Natural killer cell (primary cell): ENCODE data around the gene PNKD. TPM values are rescaled to one million over a fixed set of nuclear protein-coding genes. Genes with fewer than 3 reads are reported as not detected.

Source experiments
- ATAC-seq, 3 donors: fragments of 150-1000 bp in 2 of 3; fragments of 200-7000 bp in 1 of 3; cut with Tn5 transposase; 1 replicate in 1 of 3; 2 replicates in 2 of 3; pipeline ENCODE4 v1.10.0; 2021; ENCODE audit warnings: mild to moderate bottlenecking in 2 of 3, moderate library complexity in 2 of 3
- DNase-seq, 2 donors: peaks; one replicate each; pipeline versions ENCODE4 v3.0.0 to v3.0.0-alpha.2; 2013 to 2021; ENCODE audit warnings: mixed read lengths in 1 of 2
- H3K27ac ChIP-seq: one replicate; pipeline ENCODE4 v1.5.1; 2013; ENCODE audit warnings: mild to moderate bottlenecking, low read length
- H3K27me3 ChIP-seq: one replicate; pipeline ENCODE4 v1.6.1; 2013; ENCODE audit warnings: low read length; ENCODE audit not compliant: control insufficient read depth, insufficient read depth
- H3K36me3 ChIP-seq: one replicate; pipeline ENCODE4 v1.6.1; 2013; ENCODE audit warnings: low read length; ENCODE audit not compliant: control insufficient read depth, insufficient read depth
- H3K4me1 ChIP-seq: one replicate; pipeline ENCODE4 v1.6.1; 2013; ENCODE audit warnings: low read length; ENCODE audit not compliant: control insufficient read depth, insufficient read depth
- H3K4me3 ChIP-seq: one replicate; pipeline ENCODE4 v1.5.1; 2013; ENCODE audit warnings: low read length
- H3K9me3 ChIP-seq: one replicate; pipeline ENCODE4 v1.6.1; 2013; ENCODE audit warnings: low read length; ENCODE audit not compliant: control insufficient read depth, insufficient read depth
- H3K27ac Mint-ChIP-seq, 2 donors: one replicate each; pipeline ENCODE4 v1.8.0; 2022; ENCODE audit warnings: mild to moderate bottlenecking in 2 of 2, mixed read lengths in 2 of 2, moderate library complexity in 1 of 2
- H3K27me3 Mint-ChIP-seq, 2 donors: one replicate each; pipeline ENCODE4 v1.8.0; 2022; ENCODE audit warnings: low read depth in 2 of 2, mixed read lengths in 2 of 2
- H3K36me3 Mint-ChIP-seq: one replicate; pipeline ENCODE4 v1.8.0; 2022; ENCODE audit warnings: mixed read lengths
- H3K4me1 Mint-ChIP-seq, 2 donors: one replicate each; pipeline ENCODE4 v1.8.0; 2022; ENCODE audit warnings: mixed read lengths in 2 of 2
- H3K4me3 Mint-ChIP-seq: one replicate; pipeline ENCODE4 v1.8.0; 2022; ENCODE audit warnings: mild to moderate bottlenecking, moderate library complexity, mixed read lengths
- H3K9me3 Mint-ChIP-seq, 2 donors: one replicate each; pipeline ENCODE4 v1.8.0; 2022; ENCODE audit warnings: mixed read lengths in 2 of 2
- CTCF ChIP-seq: fragments of 200-600 bp; IDR thresholded peaks from one replicate; pipeline ENCODE4 v1.8.0; 2022; ENCODE audit warnings: antibody characterized with exemption
- WGBS: methylation state at CpG from one replicate; pipeline ENCODE4 v1.1.7; 2013; ENCODE audit warnings: missing lambda C conversion rate; ENCODE audit not compliant: insufficient coverage; 5-methylcytosine and 5-hydroxymethylcytosine counted together
- intact Hi-C: fragments of 100-400 bp; cut with micrococcal nuclease; formaldehyde crosslinking; loops from one replicate; pipeline ENCODE4 v1.14.2; 2022
- total RNA-seq, 4 donors: library from RNA; stranded (reverse); fragments of 120-200 nt in 1 of 4; gene quantifications; one replicate each; pipeline versions ENCODE4 v1.2.3 to v1.2.4, GENCODE V29; 2013 to 2022

The PNKD gene
- total RNA-seq, 3 donors from 2014 or later (not counting 1 experiment from before 2014, with no cell fraction given) = 18.8 to 21.3 (median 18.9) TPM

GRCh38 chr2:218281449-218281848 lies 11.1 kb downstream of the PNKD start:
- Histone ChIP-seq H3K4me3 (no peak overlapping the region), H3K27me3 (no peaks in the 10 kb centered on the region), H3K4me1 (peaks cover 44% of the 10 kb centered on the region), H3K36me3 (peaks cover 62% of the 10 kb centered on the region), H3K27ac (no peak overlapping the region), H3K9me3 (no peaks in the 10 kb centered on the region)
- Mint-ChIP-seq H3K27me3 (no peaks in the 10 kb centered on the region), H3K4me3 (no peak overlapping the region), H3K4me1 (peaks cover 38 to 69% of the 10 kb centered on the region in 2 donors), H3K9me3 (no peaks in the 10 kb centered on the region), H3K36me3 (peaks cover 9% of the 10 kb centered on the region), H3K27ac (peak overlapping the region; percentile 100)
- no peak for TF ChIP-seq CTCF
- ATAC-seq (no peak), DNase-seq (no peak)
- WGBS = 95% methylated on average over 3 of the region's 3 CpGs
- intact Hi-C loops = no loop called here

DNA sequence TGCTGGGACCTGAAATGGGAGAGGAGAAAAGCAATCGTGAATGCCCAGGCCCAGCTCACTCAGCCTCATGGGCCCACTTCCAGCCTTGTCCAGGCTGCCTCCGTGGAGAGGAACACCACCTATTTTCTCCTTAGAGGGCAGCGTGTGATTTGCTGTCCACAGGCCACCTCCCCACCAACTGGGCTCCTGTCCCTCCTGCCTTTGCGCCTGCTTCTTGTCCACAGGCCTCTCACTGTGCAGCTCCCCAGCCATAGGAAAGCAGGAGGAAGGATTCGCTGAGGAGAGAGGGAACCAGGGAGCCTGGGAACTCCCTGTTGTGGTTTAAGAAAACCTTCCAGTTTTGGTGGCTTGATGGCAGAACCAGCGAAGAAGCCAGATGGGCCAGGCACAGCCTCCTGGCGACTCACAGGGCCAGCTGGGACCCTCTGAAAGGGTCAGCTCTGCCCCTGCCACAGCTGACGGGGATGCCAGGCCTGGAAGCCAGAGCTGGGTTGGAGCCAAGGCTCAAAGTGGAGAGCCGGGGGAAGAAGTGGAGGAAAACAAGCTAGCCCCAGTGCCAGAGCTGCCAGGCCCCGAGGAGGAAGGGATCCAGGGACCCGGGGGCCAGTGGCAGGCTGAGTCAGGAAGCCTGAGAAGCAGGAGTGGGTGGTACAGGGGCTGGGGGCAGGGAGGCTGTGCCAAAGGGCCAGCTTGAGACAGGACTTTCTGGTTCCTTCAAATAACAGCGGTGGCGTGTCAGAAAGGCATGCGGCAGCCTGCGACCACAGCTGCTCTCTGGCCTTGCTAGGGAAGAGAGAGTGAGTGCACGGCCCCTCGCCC lies 12.1 kb downstream of the PNKD start:
- WGBS = 91% methylated on average over 17 of the region's 17 CpGs
- Histone ChIP-seq H3K36me3 (peaks cover 52% of the 10 kb centered on the region), H3K27ac (no peak overlapping the region), H3K4me1 (peaks cover 53% of the 10 kb centered on the region), H3K27me3 (no peaks in the 10 kb centered on the region), H3K9me3 (no peaks in the 10 kb centered on the region), H3K4me3 (no peak overlapping the region)
- Mint-ChIP-seq H3K27ac (peak overlapping the region; percentile 100), H3K27me3 (no peaks in the 10 kb centered on the region), H3K4me3 (no peak overlapping the region), H3K4me1 (peaks cover 40 to 71% of the 10 kb centered on the region in 2 donors), H3K36me3 (peaks cover 1% of the 10 kb centered on the region), H3K9me3 (no peaks in the 10 kb centered on the region)
- no peak for DNase-seq
- TF ChIP-seq CTCF = no peak
- no peak for ATAC-seq
- intact Hi-C loops = no loop called here

GRCh38 chr2:218284106-218284811 lies 13.9 kb downstream of the PNKD start:
- Histone ChIP-seq H3K27ac (peak overlapping the region; percentile 99), H3K27me3 (no peaks in the 10 kb centered on the region), H3K4me3 (no peak overlapping the region), H3K36me3 (peaks cover 34% of the 10 kb centered on the region), H3K4me1 (peaks cover 68% of the 10 kb centered on the region), H3K9me3 (no peaks in the 10 kb centered on the region)
- WGBS = 46% methylated on average over 16 of the region's 16 CpGs
- intact Hi-C loops = no loop called here
- H3K27me3 Mint-ChIP-seq = no peaks in the 10 kb centered on the region
- H3K36me3 Mint-ChIP-seq = no peaks in the 10 kb centered on the region
- peak overlapping the region; percentile 100 for H3K27ac Mint-ChIP-seq
- H3K4me3 Mint-ChIP-seq = peak overlapping the region; percentile 78
- peaks cover 52 to 87% of the 10 kb centered on the region in 2 donors for H3K4me1 Mint-ChIP-seq
- no peaks in the 10 kb centered on the region for H3K9me3 Mint-ChIP-seq
- TF ChIP-seq CTCF = no peak
- peak; percentile 57 to 65 (median 60) for ATAC-seq
- peak; percentile 65 to 80 for DNase-seq
